HL-60 (cell line): ENCODE measurements around the gene SCN1B.

ENCODE experiments used
- CTCF ChIP-seq: IDR thresholded peaks from one replicate; pipeline ENCODE4 v1.5.1; 2011; ENCODE audit warnings: low read length, control low read depth, inconsistent platforms; ENCODE audit not compliant: insufficient read depth
- GABPA ChIP-seq: IDR thresholded peaks from 2 replicates; pipeline ENCODE4 v1.6.1; 2012; ENCODE audit warnings: low read depth
- POLR2AphosphoS5 ChIP-seq: IDR thresholded peaks from 2 replicates; pipeline ENCODE4 v1.6.1; 2012; ENCODE audit warnings: low read depth
- TF ChIP-seq, protein P1 (sequence below): IDR thresholded peaks from 2 replicates; pipeline ENCODE4 v1.6.1; 2012; ENCODE audit warnings: low read depth; ENCODE audit not compliant: insufficient replicate concordance

- no peak for TF ChIP-seq CTCF
- no peak for TF ChIP-seq POLR2AphosphoS5
- TF ChIP-seq, protein P1, sequence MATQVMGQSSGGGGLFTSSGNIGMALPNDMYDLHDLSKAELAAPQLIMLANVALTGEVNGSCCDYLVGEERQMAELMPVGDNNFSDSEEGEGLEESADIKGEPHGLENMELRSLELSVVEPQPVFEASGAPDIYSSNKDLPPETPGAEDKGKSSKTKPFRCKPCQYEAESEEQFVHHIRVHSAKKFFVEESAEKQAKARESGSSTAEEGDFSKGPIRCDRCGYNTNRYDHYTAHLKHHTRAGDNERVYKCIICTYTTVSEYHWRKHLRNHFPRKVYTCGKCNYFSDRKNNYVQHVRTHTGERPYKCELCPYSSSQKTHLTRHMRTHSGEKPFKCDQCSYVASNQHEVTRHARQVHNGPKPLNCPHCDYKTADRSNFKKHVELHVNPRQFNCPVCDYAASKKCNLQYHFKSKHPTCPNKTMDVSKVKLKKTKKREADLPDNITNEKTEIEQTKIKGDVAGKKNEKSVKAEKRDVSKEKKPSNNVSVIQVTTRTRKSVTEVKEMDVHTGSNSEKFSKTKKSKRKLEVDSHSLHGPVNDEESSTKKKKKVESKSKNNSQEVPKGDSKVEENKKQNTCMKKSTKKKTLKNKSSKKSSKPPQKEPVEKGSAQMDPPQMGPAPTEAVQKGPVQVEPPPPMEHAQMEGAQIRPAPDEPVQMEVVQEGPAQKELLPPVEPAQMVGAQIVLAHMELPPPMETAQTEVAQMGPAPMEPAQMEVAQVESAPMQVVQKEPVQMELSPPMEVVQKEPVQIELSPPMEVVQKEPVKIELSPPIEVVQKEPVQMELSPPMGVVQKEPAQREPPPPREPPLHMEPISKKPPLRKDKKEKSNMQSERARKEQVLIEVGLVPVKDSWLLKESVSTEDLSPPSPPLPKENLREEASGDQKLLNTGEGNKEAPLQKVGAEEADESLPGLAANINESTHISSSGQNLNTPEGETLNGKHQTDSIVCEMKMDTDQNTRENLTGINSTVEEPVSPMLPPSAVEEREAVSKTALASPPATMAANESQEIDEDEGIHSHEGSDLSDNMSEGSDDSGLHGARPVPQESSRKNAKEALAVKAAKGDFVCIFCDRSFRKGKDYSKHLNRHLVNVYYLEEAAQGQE, result no peak
- TF ChIP-seq GABPA, result no peak
Observed at GRCh38 chr19:35089554-35089953, 59.3 kb downstream of the SCN1B start.
